CD4-positive, alpha-beta T cell (primary cell): ENCODE data around the gene CARM1. TPM values are rescaled to one million over a fixed set of nuclear protein-coding genes. Genes with fewer than 3 reads are reported as not detected.

Experiments
- ATAC-seq: fragments of 200-7000 bp; cut with Tn5 transposase; one replicate; pipeline ENCODE4 v1.10.0; 2022; ENCODE audit warnings: mild to moderate bottlenecking; ENCODE audit not compliant: poor library complexity
- CTCF ChIA-PET: fragments of 350-600 bp; sonication (Branson Sonifier 250); formaldehyde crosslinking; loops from one replicate; lab custom pipeline; 2021; ENCODE audit warnings: antibody characterized with exemption, inconsistent platforms; lab: Charles Lee
- POLR2A ChIA-PET: fragments of 350-600 bp; sonication (Branson Sonifier 250); formaldehyde crosslinking; loops from one replicate; lab custom pipeline; 2021; ENCODE audit warnings: antibody characterized with exemption, inconsistent platforms; lab: Charles Lee
- DNase-seq, 14 experiments: peaks; one replicate each; pipeline ENCODE4 v3.0.0-alpha.2; 2013 to 2020; ENCODE audit warnings: mixed read lengths in 2 of 14
- H3K27ac ChIP-seq, 2 donors: one replicate each; pipeline versions ENCODE4 v1.5.1 to v1.7.0; 2013; ENCODE audit warnings: low read length in 2 of 2, low read depth in 1 of 2, mild to moderate bottlenecking in 1 of 2
- H3K27me3 ChIP-seq, 2 experiments: 1 replicate in 1 of 2; 2 replicates in 1 of 2; pipeline versions ENCODE4 v1.6.1 to v1.7.0; 2013; ENCODE audit warnings: low read length in 2 of 2, control low read depth in 1 of 2, mild to moderate bottlenecking in 1 of 2, moderate library complexity in 1 of 2; ENCODE audit not compliant: insufficient read depth in 2 of 2, control insufficient read depth in 1 of 2
- H3K36me3 ChIP-seq: one replicate; pipeline ENCODE4 v1.6.1; 2013; ENCODE audit warnings: low read length, control low read depth; ENCODE audit not compliant: insufficient read depth
- H3K4me1 ChIP-seq: one replicate; pipeline ENCODE4 v1.6.1; 2013; ENCODE audit warnings: low read length, control low read depth; ENCODE audit not compliant: insufficient read depth
- H3K4me3 ChIP-seq: one replicate; pipeline ENCODE4 v1.5.1; 2013; ENCODE audit warnings: mild to moderate bottlenecking, low read length, moderate library complexity
- H3K9me3 ChIP-seq, 2 experiments: 1 replicate in 1 of 2; 2 replicates in 1 of 2; pipeline versions ENCODE4 v1.6.1 to v1.7.0; 2013; ENCODE audit warnings: low read length in 2 of 2, mild to moderate bottlenecking in 2 of 2, control low read depth in 1 of 2, moderate library complexity in 1 of 2; ENCODE audit not compliant: control insufficient read depth in 1 of 2, insufficient read depth in 1 of 2
- H3K27ac Mint-ChIP-seq: one replicate; pipeline ENCODE4 v1.8.0; 2020; ENCODE audit warnings: mixed read lengths
- H3K27me3 Mint-ChIP-seq: one replicate; pipeline ENCODE4 v1.8.0; 2021; ENCODE audit warnings: mixed read lengths
- H3K36me3 Mint-ChIP-seq: one replicate; pipeline ENCODE4 v1.8.0; 2021; ENCODE audit warnings: low read depth, mixed read lengths
- H3K4me1 Mint-ChIP-seq: one replicate; pipeline ENCODE4 v1.8.0; 2021; ENCODE audit warnings: low read depth, mixed read lengths
- H3K4me3 Mint-ChIP-seq: one replicate; pipeline ENCODE4 v1.8.0; 2020; ENCODE audit warnings: mild to moderate bottlenecking, mixed read lengths
- H3K9me3 Mint-ChIP-seq: one replicate; pipeline ENCODE4 v1.8.0; 2020; ENCODE audit warnings: mixed read lengths
- intact Hi-C, 2 experiments: fragments of 100-400 bp; cut with DNase I in 1 of 2; cut with micrococcal nuclease in 1 of 2; formaldehyde crosslinking; loops; one replicate each; pipeline versions ENCODE4 v1.15.1 to v1.9.0; 2023 to 2025; cut with DNase I, micrococcal nuclease
- total RNA-seq, 174 experiments: library from RNA in 2 of 174; stranded (reverse) in 2 of 174; gene quantifications; one replicate each; pipeline ENCODE4 v1.2.3 and lab custom pipeline; 2021 to 2026
- TF ChIP-seq, protein P1 (sequence below): fragments of 200-600 bp; IDR thresholded peaks from one replicate; pipeline ENCODE4 v1.8.0; 2022; ENCODE audit warnings: antibody characterized with exemption, mild to moderate bottlenecking

Gene CARM1
- total RNA-seq, 2 experiments from 2014 or later = 17.5 to 18.0 TPM

DNA sequence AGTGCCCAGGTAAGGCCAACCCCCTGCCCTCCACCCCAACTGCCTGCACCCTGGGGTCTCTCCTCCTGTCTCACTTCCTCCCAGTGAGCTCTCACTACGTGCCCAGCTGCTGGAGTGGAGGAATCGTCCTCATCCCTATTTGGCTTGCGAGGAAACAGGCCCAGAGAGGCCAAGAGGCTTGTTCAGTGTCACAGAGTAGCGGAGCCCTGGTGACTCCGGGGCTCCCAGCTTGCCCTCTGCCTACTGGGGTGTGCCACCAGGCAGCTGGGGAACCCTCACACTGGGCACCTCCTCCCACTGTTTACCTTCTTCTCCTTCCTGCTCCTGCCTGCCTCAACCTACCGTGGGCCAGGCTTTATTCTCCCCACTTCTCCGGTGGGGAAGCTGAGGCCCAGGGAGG lies 41.0 kb upstream of the CARM1 start:
- H3K36me3 Mint-ChIP-seq = peaks cover 69% of the 10 kb centered on the region
- CTCF ChIA-PET = interaction anchor here (1.1 kb wide), 1 partner anchor 10 kb away, joined by 3 read pairs; no protein-coding TSS in a partner anchor

DNA sequence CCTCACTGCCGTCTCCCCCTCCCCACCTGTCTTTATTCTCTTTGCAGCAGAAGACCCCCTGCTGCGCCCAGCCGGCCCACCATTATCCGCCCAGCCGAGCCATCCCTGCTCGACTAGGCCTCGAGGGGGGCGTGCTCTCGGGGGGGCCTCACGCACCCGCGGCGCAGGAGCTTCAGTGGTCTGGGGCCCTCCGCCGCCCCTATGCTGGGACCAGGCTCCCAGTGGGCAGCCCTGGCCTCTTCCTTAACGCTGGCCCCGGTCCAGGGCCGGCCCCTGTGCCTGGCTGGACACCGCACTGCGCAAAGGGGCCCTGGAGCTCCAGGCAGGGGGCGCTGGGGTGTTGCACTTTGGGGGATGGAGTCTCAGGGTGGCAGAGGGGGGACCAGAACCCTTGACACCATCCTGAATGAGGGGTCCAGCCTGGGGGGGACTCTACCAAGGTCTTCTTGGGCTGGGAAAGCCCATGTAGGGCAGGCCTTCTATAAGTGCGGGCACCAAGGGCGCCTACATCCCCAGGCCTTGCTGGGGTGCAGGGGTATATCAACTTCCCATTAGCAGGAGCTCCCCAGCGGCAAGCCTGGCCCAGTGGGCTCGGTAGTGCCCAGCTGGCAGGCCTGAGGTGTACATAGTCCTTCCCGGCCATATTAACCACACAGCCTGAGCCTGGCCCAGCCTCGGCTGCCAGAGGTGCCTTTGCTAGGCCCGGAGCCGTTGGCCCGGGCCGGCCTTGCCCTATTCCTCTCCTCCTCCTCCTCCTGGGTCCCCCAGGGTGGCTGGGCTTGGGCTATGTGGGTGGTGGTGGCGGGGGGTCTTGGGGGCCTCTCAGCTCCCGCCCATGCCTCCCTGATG lies 40.2 kb upstream of the CARM1 start:
- H3K4me1 Mint-ChIP-seq = peaks cover 9% of the 10 kb centered on the region
- no peaks in the 10 kb centered on the region for H3K27me3 ChIP-seq
- ChIA-PET POLR2A (no interaction called here), CTCF (interaction anchor here (1.1 kb wide), 1 partner anchor 11 kb away, joined by 3 read pairs; no protein-coding TSS in a partner anchor)
- intact Hi-C loops = no loop called here
- peaks cover 52% of the 10 kb centered on the region for H3K36me3 ChIP-seq
- ATAC-seq (no peak), DNase-seq (peak in 1 of 14 experiments; percentile 27)
- H3K9me3 Mint-ChIP-seq = peaks cover under 1% of the 10 kb centered on the region
- H3K4me3 ChIP-seq = no peak overlapping the region
- H3K4me1 ChIP-seq = peaks cover 12% of the 10 kb centered on the region
- peaks cover 69% of the 10 kb centered on the region for H3K36me3 Mint-ChIP-seq
- no peak overlapping the region for H3K27ac Mint-ChIP-seq
- TF ChIP-seq, protein P1, sequence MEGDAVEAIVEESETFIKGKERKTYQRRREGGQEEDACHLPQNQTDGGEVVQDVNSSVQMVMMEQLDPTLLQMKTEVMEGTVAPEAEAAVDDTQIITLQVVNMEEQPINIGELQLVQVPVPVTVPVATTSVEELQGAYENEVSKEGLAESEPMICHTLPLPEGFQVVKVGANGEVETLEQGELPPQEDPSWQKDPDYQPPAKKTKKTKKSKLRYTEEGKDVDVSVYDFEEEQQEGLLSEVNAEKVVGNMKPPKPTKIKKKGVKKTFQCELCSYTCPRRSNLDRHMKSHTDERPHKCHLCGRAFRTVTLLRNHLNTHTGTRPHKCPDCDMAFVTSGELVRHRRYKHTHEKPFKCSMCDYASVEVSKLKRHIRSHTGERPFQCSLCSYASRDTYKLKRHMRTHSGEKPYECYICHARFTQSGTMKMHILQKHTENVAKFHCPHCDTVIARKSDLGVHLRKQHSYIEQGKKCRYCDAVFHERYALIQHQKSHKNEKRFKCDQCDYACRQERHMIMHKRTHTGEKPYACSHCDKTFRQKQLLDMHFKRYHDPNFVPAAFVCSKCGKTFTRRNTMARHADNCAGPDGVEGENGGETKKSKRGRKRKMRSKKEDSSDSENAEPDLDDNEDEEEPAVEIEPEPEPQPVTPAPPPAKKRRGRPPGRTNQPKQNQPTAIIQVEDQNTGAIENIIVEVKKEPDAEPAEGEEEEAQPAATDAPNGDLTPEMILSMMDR = no peak
- H3K9me3 ChIP-seq = no peaks in the 10 kb centered on the region
- no peak overlapping the region for H3K27ac ChIP-seq
- H3K27me3 Mint-ChIP-seq = no peaks in the 10 kb centered on the region
- H3K4me3 Mint-ChIP-seq = no peak overlapping the region

More for the DNA sequence above, 41.0 kb upstream of the CARM1 start:
- Mint-ChIP-seq H3K4me1 (peaks cover 2% of the 10 kb centered on the region), H3K27ac (no peak overlapping the region), H3K9me3 (no peaks in the 10 kb centered on the region), H3K27me3 (no peaks in the 10 kb centered on the region), H3K4me3 (no peak overlapping the region)
- H3K4me1 ChIP-seq = peaks cover 7% of the 10 kb centered on the region
- DNase-seq (peak in 1 of 14 experiments; percentile 20), ATAC-seq (no peak)
- no peaks in the 10 kb centered on the region for H3K9me3 ChIP-seq
- POLR2A ChIA-PET = no interaction called here
- H3K4me3 ChIP-seq = no peak overlapping the region
- no peak overlapping the region for H3K27ac ChIP-seq
- H3K27me3 ChIP-seq = no peaks in the 10 kb centered on the region
- intact Hi-C loops = no loop called here
- TF ChIP-seq, protein P1 = no peak
- H3K36me3 ChIP-seq = peaks cover 59% of the 10 kb centered on the region

DNA sequence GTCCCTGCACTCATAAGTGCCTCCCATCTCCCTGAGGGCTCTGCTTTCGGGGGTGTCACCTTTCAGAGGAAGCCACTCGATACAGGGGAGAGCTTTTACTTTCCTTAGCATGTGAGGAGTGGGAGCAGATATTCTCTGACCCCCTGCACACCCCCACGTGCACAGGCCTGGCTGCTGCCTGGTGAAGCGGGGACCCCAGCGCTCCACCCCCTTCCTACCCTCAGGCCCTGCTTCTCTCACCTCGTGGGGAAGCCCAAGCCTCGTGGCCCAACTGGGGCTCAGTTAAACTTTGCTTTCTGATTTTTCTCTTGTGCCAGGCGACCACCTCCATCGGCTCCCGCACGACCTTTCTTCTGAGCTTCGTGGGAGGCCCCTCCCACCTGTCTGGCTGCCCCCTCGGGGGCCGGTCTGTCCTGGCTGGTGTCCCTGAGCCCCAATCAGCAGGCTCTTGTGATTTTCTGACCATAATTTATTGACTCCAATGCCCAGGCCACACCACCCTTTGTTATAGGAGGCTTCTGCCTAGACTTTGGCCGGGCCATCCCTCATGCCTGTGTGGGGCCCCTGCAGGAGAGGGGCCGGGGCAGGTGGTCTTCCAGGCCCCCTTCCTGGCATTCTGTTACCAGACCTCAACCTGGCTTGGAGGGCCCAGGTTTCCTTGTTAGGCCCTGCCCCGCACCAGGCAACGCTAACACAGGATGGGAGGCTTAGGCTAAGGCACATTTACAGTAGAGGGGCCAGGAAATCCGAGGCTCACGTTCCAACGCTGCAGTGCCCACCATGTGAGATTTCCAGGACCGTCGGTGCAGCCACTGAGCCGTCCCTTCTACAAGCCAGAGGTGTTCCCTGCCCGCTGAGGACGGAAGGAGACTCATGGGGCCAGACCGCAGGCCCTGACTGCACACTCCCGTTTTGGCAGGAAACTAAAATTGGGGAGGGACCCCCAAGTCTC lies 39.1 kb upstream of the CARM1 start:
- Mint-ChIP-seq H3K9me3 (peaks cover 5% of the 10 kb centered on the region), H3K27ac (no peak overlapping the region), H3K4me1 (peaks cover 15% of the 10 kb centered on the region), H3K27me3 (no peaks in the 10 kb centered on the region), H3K4me3 (no peak overlapping the region), H3K36me3 (peaks cover 65% of the 10 kb centered on the region)
- DNase-seq (peak in 1 of 14 experiments; percentile 29), ATAC-seq (no peak)
- Histone ChIP-seq H3K4me3 (no peak overlapping the region), H3K4me1 (peaks cover 21% of the 10 kb centered on the region), H3K9me3 (peaks cover 0 to 8% of the 10 kb centered on the region in 2 experiments), H3K36me3 (peaks cover 42% of the 10 kb centered on the region), H3K27ac (no peak overlapping the region), H3K27me3 (no peaks in the 10 kb centered on the region)
- intact Hi-C loops = no loop called here
- CTCF ChIA-PET = no interaction called here
- TF ChIP-seq, protein P1 = no peak
- POLR2A ChIA-PET = no interaction called here
